ENCODE measurements around the gene MYOZ2.

DNA sequence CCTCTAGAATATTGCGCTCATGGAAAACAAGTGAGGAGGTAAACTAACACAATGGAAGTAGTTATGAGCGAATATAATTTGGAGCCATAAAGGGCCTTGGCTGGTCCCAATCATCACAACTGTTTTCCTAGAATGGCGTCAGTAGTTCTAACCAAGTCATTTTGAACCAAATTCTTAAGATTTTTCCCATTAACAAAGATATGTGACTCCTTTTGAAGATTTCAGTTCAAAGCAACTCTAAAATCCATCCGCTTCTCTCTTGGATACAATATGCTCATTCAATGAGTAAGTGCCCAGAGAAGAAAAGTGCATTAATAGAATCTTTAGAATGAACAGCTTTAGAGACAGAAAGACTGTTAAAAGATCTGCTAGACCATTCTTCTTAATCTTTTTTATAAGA, 19.6 kb upstream of the MYOZ2 start:
- TF ChIP-seq, protein P1, sequence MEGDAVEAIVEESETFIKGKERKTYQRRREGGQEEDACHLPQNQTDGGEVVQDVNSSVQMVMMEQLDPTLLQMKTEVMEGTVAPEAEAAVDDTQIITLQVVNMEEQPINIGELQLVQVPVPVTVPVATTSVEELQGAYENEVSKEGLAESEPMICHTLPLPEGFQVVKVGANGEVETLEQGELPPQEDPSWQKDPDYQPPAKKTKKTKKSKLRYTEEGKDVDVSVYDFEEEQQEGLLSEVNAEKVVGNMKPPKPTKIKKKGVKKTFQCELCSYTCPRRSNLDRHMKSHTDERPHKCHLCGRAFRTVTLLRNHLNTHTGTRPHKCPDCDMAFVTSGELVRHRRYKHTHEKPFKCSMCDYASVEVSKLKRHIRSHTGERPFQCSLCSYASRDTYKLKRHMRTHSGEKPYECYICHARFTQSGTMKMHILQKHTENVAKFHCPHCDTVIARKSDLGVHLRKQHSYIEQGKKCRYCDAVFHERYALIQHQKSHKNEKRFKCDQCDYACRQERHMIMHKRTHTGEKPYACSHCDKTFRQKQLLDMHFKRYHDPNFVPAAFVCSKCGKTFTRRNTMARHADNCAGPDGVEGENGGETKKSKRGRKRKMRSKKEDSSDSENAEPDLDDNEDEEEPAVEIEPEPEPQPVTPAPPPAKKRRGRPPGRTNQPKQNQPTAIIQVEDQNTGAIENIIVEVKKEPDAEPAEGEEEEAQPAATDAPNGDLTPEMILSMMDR (IDR thresholded peaks at IDR 0.05; ENCODE audit: insufficient read depth, low read length, poor library complexity, severe bottlenecking): no peak
- TF ChIP-seq EZH2phosphoT487 (conservative IDR thresholded peaks at IDR 0.05; ENCODE audit: low read length): no peak

All from SU-DHL-6 (cell line).